HL-60/S4 treated with retinoic acid at 250 ng/mL for 4 days and 3 days (cell line): ENCODE measurements around the gene ZNF3.

ENCODE experiments used
- in situ Hi-C: fragments of 300-500 bp; cut with MboI; formaldehyde crosslinking; loops from 2 replicates; pipeline ENCODE4 v1.7.0; 2022; ENCODE audit warnings: low sequenced_read_pairs

ZNF3 gene

GRCh38 chr7:100088621-100089457, 7.3 kb upstream of the ZNF3 start, which contains the start of gene COPS6:
COPS6 (plus strand) TSS chr7:100088969; CDS start chr7:100088991, 22 bp downstream.
- in situ Hi-C loops: no loop called here

- in situ Hi-C loops: no loop called here
These were observed 6.6 kb upstream of the ZNF3 start for GRCh38 chr7:100088095-100088620.

GRCh38 chr7:100087055-100087750, 5.7 kb upstream of the ZNF3 start:
- in situ Hi-C loops: no loop called here

GRCh38 chr7:100085515-100085914, 4.0 kb upstream of the ZNF3 start:
- in situ Hi-C loops: no loop called here

- in situ Hi-C loops: no loop called here
These were observed 1.5 kb upstream of the ZNF3 start for GRCh38 chr7:100082978-100083377.

- in situ Hi-C loops: no loop called here
These were observed 502 bp downstream of the ZNF3 start for GRCh38 chr7:100080907-100081534.

- in situ Hi-C loops: no loop called here
These were observed 2.4 kb downstream of the ZNF3 start for GRCh38 chr7:100079024-100079560.

GRCh38 chr7:100077205-100077604, 4.3 kb downstream of the ZNF3 start:
- in situ Hi-C loops: no loop called here

GRCh38 chr7:100075418-100075817, 6.1 kb downstream of the ZNF3 start:
- in situ Hi-C loops: no loop called here

- in situ Hi-C loops: no loop called here
These were observed 6.7 kb downstream of the ZNF3 start for GRCh38 chr7:100074841-100075240.

- in situ Hi-C loops: no loop called here
These were observed 9.1 kb downstream of the ZNF3 start for GRCh38 chr7:100072462-100072861.

- in situ Hi-C loops: no loop called here
These were observed 10.4 kb downstream of the ZNF3 start for GRCh38 chr7:100071018-100071723.

GRCh38 chr7:100069991-100070390, 11.5 kb downstream of the ZNF3 start:
- in situ Hi-C loops: no loop called here

- in situ Hi-C loops: no loop called here
These were observed 14.6 kb downstream of the ZNF3 start for GRCh38 chr7:100066953-100067352.

GRCh38 chr7:100065452-100066186, 15.9 kb downstream of the ZNF3 start:
- in situ Hi-C loops: no loop called here

GRCh38 chr7:100064162-100064561, 17.4 kb downstream of the ZNF3 start:
- in situ Hi-C loops: no loop called here

- in situ Hi-C loops: no loop called here
These were observed 18.1 kb downstream of the ZNF3 start for GRCh38 chr7:100063376-100063775.

- in situ Hi-C loops: no loop called here
These were observed 19.9 kb downstream of the ZNF3 start for GRCh38 chr7:100061518-100062193.

- in situ Hi-C loops: no loop called here
These were observed 22.2 kb downstream of the ZNF3 start for GRCh38 chr7:100059251-100059739.
